CD4-positive, alpha-beta T cell (primary cell): ENCODE measurements around the gene PRRT4. TPM values are rescaled to one million over a fixed set of nuclear protein-coding genes. Genes with fewer than 3 reads are reported as not detected.

Experiments used
- ATAC-seq: fragments of 200-7000 bp; cut with Tn5 transposase; one replicate; pipeline ENCODE4 v1.10.0; 2022; ENCODE audit warnings: mild to moderate bottlenecking; ENCODE audit not compliant: poor library complexity
- CTCF ChIA-PET: fragments of 350-600 bp; sonication (Branson Sonifier 250); formaldehyde crosslinking; loops from one replicate; lab custom pipeline; 2021; ENCODE audit warnings: antibody characterized with exemption, inconsistent platforms; lab: Charles Lee
- POLR2A ChIA-PET: fragments of 350-600 bp; sonication (Branson Sonifier 250); formaldehyde crosslinking; loops from one replicate; lab custom pipeline; 2021; ENCODE audit warnings: antibody characterized with exemption, inconsistent platforms; lab: Charles Lee
- DNase-seq, 14 experiments: peaks; one replicate each; pipeline ENCODE4 v3.0.0-alpha.2; 2013 to 2020; ENCODE audit warnings: mixed read lengths in 2 of 14
- H3K27ac ChIP-seq, 2 donors: one replicate each; pipeline versions ENCODE4 v1.5.1 to v1.7.0; 2013; ENCODE audit warnings: low read length in 2 of 2, low read depth in 1 of 2, mild to moderate bottlenecking in 1 of 2
- H3K27me3 ChIP-seq, 2 experiments: 1 replicate in 1 of 2; 2 replicates in 1 of 2; pipeline versions ENCODE4 v1.6.1 to v1.7.0; 2013; ENCODE audit warnings: low read length in 2 of 2, control low read depth in 1 of 2, mild to moderate bottlenecking in 1 of 2, moderate library complexity in 1 of 2; ENCODE audit not compliant: insufficient read depth in 2 of 2, control insufficient read depth in 1 of 2
- H3K36me3 ChIP-seq: one replicate; pipeline ENCODE4 v1.6.1; 2013; ENCODE audit warnings: low read length, control low read depth; ENCODE audit not compliant: insufficient read depth
- H3K4me1 ChIP-seq: one replicate; pipeline ENCODE4 v1.6.1; 2013; ENCODE audit warnings: low read length, control low read depth; ENCODE audit not compliant: insufficient read depth
- H3K4me3 ChIP-seq: one replicate; pipeline ENCODE4 v1.5.1; 2013; ENCODE audit warnings: mild to moderate bottlenecking, low read length, moderate library complexity
- H3K9me3 ChIP-seq, 2 experiments: 1 replicate in 1 of 2; 2 replicates in 1 of 2; pipeline versions ENCODE4 v1.6.1 to v1.7.0; 2013; ENCODE audit warnings: low read length in 2 of 2, mild to moderate bottlenecking in 2 of 2, control low read depth in 1 of 2, moderate library complexity in 1 of 2; ENCODE audit not compliant: control insufficient read depth in 1 of 2, insufficient read depth in 1 of 2
- H3K27ac Mint-ChIP-seq: one replicate; pipeline ENCODE4 v1.8.0; 2020; ENCODE audit warnings: mixed read lengths
- H3K27me3 Mint-ChIP-seq: one replicate; pipeline ENCODE4 v1.8.0; 2021; ENCODE audit warnings: mixed read lengths
- H3K36me3 Mint-ChIP-seq: one replicate; pipeline ENCODE4 v1.8.0; 2021; ENCODE audit warnings: low read depth, mixed read lengths
- H3K4me1 Mint-ChIP-seq: one replicate; pipeline ENCODE4 v1.8.0; 2021; ENCODE audit warnings: low read depth, mixed read lengths
- H3K4me3 Mint-ChIP-seq: one replicate; pipeline ENCODE4 v1.8.0; 2020; ENCODE audit warnings: mild to moderate bottlenecking, mixed read lengths
- H3K9me3 Mint-ChIP-seq: one replicate; pipeline ENCODE4 v1.8.0; 2020; ENCODE audit warnings: mixed read lengths
- CTCF ChIP-seq: fragments of 200-600 bp; IDR thresholded peaks from one replicate; pipeline ENCODE4 v1.8.0; 2022; ENCODE audit warnings: antibody characterized with exemption, mild to moderate bottlenecking
- intact Hi-C, 2 experiments: fragments of 100-400 bp; cut with DNase I in 1 of 2; cut with micrococcal nuclease in 1 of 2; formaldehyde crosslinking; loops; one replicate each; pipeline versions ENCODE4 v1.15.1 to v1.9.0; 2023 to 2025; cut with DNase I, micrococcal nuclease
- total RNA-seq, 174 experiments: library from RNA in 2 of 174; stranded (reverse) in 2 of 174; gene quantifications; one replicate each; pipeline ENCODE4 v1.2.3 and lab custom pipeline; 2021 to 2026

PRRT4 gene
- total RNA-seq, 2 experiments from 2014 or later: 0.47 to 0.63 TPM

GRCh38 chr7:128324368-128324680 lies 37.2 kb downstream of the PRRT4 start:
- Mint-ChIP-seq H3K27ac (no peak overlapping the region), H3K9me3 (no peaks in the 10 kb centered on the region), H3K4me1 (peaks cover 21% of the 10 kb centered on the region), H3K36me3 (peaks cover 96% of the 10 kb centered on the region), H3K27me3 (no peaks in the 10 kb centered on the region), H3K4me3 (no peak overlapping the region)
- H3K4me1 ChIP-seq: peaks cover 19% of the 10 kb centered on the region
- ChIA-PET CTCF (no interaction called here), POLR2A (no interaction called here)
- intact Hi-C loops: loop anchor here (5.0 to 10.0 kb wide), 2 partner anchors 612 to 930 kb away; partner anchors contain the start of gene ZNF800 (in 1 of the 2)
- DNase-seq (no peak), ATAC-seq (no peak)
- no peak overlapping the region for H3K4me3 ChIP-seq
- no peaks in the 10 kb centered on the region for H3K27me3 ChIP-seq
- no peak for TF ChIP-seq CTCF
- H3K36me3 ChIP-seq: peaks cover 72% of the 10 kb centered on the region
- H3K27ac ChIP-seq: no peak overlapping the region
- no peaks in the 10 kb centered on the region for H3K9me3 ChIP-seq

- DNase-seq: no peak
- ChIA-PET CTCF (no interaction called here), POLR2A (no interaction called here)
- H3K36me3 ChIP-seq: peaks cover 75% of the 10 kb centered on the region
- H3K4me3 ChIP-seq: no peak overlapping the region
- TF ChIP-seq CTCF: no peak
- no peak overlapping the region for H3K27ac ChIP-seq
- no peaks in the 10 kb centered on the region for H3K9me3 ChIP-seq
- Mint-ChIP-seq H3K4me1 (peaks cover 21% of the 10 kb centered on the region), H3K4me3 (no peak overlapping the region), H3K27ac (no peak overlapping the region), H3K9me3 (no peaks in the 10 kb centered on the region), H3K27me3 (no peaks in the 10 kb centered on the region), H3K36me3 (peaks cover 96% of the 10 kb centered on the region)
- no peaks in the 10 kb centered on the region for H3K27me3 ChIP-seq
- peaks cover 19% of the 10 kb centered on the region for H3K4me1 ChIP-seq
- intact Hi-C loops: loop anchor here (5.0 to 10.0 kb wide), 2 partner anchors 611 to 929 kb away; partner anchors contain the start of gene ZNF800 (in 1 of the 2)
- no peak for ATAC-seq
Observed at GRCh38 chr7:128323459-128324367, 37.8 kb downstream of the PRRT4 start.

GRCh38 chr7:128323040-128323439 lies 38.5 kb downstream of the PRRT4 start:
- Mint-ChIP-seq H3K27ac (no peak overlapping the region), H3K4me1 (peaks cover 21% of the 10 kb centered on the region), H3K9me3 (no peaks in the 10 kb centered on the region), H3K27me3 (no peaks in the 10 kb centered on the region), H3K4me3 (no peak overlapping the region), H3K36me3 (peaks cover 96% of the 10 kb centered on the region)
- ATAC-seq (no peak), DNase-seq (no peak)
- no peak for TF ChIP-seq CTCF
- Histone ChIP-seq H3K27ac (no peak overlapping the region), H3K27me3 (no peaks in the 10 kb centered on the region), H3K4me3 (no peak overlapping the region), H3K4me1 (peaks cover 19% of the 10 kb centered on the region), H3K9me3 (no peaks in the 10 kb centered on the region), H3K36me3 (peaks cover 75% of the 10 kb centered on the region)
- POLR2A ChIA-PET: interaction anchor here (1.1 kb wide), 1 partner anchor 12 kb away, joined by 3 read pairs; no protein-coding TSS in a partner anchor
- intact Hi-C loops: loop anchor here (5.0 to 10.0 kb wide), 2 partner anchors 611 to 928 kb away; partner anchors contain the start of gene ZNF800 (in 1 of the 2)
- CTCF ChIA-PET: interaction anchor here (1.6 kb wide), 1 partner anchor 11 kb away, joined by 5 read pairs; no protein-coding TSS in a partner anchor
